ENCODE data around the gene TM4SF5.

The TM4SF5 gene

DNA sequence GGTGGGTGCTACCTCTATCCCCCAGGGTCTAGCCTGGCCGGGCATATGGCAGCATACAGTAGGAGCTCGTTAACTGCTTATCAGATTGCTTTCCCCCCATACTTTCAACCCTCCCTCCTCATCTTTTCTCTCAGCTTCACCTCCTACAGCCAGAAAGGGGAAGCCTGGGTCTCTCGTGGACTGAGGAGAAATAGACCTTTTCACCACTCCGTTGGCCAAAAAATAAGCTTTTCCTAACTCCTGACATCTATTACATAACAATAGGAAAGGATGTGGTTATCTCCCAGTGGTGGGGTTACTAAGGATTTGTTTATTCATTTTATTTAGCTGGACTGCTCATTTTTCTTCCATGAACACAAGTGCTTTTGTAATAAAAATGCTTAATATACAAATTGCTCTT is 23.0 kb upstream of the TM4SF5 start:
- TF ChIP-seq, protein P1, sequence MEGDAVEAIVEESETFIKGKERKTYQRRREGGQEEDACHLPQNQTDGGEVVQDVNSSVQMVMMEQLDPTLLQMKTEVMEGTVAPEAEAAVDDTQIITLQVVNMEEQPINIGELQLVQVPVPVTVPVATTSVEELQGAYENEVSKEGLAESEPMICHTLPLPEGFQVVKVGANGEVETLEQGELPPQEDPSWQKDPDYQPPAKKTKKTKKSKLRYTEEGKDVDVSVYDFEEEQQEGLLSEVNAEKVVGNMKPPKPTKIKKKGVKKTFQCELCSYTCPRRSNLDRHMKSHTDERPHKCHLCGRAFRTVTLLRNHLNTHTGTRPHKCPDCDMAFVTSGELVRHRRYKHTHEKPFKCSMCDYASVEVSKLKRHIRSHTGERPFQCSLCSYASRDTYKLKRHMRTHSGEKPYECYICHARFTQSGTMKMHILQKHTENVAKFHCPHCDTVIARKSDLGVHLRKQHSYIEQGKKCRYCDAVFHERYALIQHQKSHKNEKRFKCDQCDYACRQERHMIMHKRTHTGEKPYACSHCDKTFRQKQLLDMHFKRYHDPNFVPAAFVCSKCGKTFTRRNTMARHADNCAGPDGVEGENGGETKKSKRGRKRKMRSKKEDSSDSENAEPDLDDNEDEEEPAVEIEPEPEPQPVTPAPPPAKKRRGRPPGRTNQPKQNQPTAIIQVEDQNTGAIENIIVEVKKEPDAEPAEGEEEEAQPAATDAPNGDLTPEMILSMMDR (IDR thresholded peaks at IDR 0.05; ENCODE audit: insufficient read depth, low read depth, low read length, missing control alignments) = no peak
- no peak overlapping the region for H3K4me3 ChIP-seq (ENCODE audit: low read length)
- no peak for DNase-seq (ENCODE audit: low read depth)

DNA sequence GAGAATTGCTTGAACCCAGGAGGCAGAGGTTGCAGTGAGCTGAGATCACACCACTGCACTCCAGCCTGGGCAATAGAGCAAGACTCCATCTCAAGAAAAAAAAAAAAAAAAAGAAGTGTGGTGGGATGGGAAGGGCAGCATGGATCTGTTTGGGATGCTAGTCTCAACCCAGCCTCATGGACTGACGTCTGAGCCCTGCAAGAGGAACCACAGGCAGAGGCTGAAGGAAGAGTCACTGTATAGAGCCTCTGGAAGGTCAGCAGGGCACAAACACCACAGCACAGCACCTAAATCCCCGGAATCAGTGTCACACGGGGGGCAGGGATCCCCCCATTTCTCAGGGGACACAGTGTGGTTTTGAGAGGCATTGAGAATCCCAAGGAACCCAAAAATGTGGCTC is 21.1 kb upstream of the TM4SF5 start:
- no peak for DNase-seq (ENCODE audit: low read depth)
- no peak overlapping the region for H3K4me3 ChIP-seq (ENCODE audit: low read length)
- TF ChIP-seq, protein P1 (IDR thresholded peaks at IDR 0.05; ENCODE audit: insufficient read depth, low read depth, low read length, missing control alignments) = no peak

DNA sequence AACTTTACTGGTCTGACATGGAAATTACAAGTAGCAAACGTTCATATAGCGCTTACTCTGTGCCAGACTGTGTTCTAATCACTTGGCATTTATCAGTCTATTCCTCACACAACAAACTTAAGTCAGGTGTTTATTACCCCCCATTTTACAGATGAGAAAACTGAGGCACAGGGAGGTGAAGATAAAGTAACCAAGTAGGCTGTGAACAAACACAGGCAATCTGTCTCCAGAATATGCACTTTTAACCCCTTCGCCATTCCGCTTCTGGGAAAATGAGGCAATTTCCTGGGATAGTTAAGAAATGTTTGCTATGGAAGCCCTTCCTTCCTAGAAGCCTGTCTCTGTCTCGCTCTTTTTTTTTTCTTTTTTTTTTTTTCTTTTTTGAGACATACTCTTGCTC is 19.8 kb upstream of the TM4SF5 start:
- H3K4me3 ChIP-seq (ENCODE audit: low read length) = no peak overlapping the region
- TF ChIP-seq, protein P1 (IDR thresholded peaks at IDR 0.05; ENCODE audit: insufficient read depth, low read depth, low read length, missing control alignments) = no peak
- DNase-seq (ENCODE audit: low read depth) = no peak

DNA sequence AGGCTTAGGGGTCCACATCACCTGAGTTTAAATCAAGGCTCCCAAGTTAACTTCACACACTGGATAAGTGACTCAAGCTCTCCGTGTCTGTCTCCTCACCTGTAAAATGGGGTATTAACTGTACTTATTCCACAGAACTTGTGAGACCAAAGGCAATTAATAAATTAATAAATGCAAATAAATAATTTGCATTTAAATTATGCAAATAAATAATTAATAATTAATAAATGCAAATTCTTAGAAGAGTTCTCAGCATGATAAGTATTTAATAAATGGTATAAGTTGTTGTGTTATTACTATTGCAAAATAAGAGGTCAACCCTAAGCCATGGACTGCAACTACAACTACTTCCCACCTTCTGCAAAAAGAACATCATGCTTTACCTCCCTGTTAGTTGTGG is 18.3 kb upstream of the TM4SF5 start:
- TF ChIP-seq, protein P1 (IDR thresholded peaks at IDR 0.05; ENCODE audit: insufficient read depth, low read depth, low read length, missing control alignments) = no peak
- no peak for DNase-seq (ENCODE audit: low read depth)
- no peak overlapping the region for H3K4me3 ChIP-seq (ENCODE audit: low read length)

DNA sequence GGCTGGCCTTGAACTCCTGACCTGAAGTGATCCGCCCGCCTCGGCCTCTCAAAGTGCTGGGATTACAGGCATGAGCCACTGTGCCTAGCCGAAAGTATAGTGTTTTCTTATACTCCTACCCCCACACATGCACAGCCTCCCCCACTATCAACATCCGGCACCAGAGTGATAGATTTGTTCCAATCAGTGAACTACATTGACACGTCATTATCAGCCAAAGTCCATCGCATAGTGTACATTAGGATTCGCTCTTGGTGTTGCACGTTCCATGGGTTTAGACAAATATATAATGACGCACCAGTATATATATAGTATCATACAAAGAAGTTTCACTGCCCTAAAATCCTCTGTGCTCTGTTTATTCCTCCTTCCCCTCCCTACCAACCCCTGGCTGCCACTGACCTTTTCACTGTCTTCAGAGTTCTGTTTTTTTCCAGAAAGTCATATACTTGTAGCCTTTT is 11.9 kb upstream of the TM4SF5 start:
- TF ChIP-seq, protein P1 (IDR thresholded peaks at IDR 0.05; ENCODE audit: insufficient read depth, low read depth, low read length, missing control alignments) = no peak
- DNase-seq (ENCODE audit: low read depth) = no peak

DNA sequence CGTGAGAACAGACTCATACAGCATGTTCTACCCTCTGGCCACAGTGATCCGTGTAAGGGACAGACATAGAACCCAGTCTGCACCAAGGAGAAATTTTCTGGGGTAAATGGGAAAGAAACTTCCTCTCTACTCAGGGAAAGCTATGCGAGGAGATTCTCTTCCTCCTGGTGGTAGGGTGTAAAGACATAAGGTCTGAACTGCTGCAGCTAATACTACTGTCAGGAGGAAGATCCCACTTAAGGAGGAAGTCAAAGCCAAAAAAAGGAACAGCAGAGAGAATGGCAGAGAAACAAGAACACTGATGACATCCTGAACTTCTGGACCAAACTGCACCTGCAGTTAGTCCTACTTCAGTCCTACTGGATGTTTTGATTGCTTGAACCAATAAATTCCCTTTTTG is 7.1 kb upstream of the TM4SF5 start:
- no peak for DNase-seq (ENCODE audit: low read depth)
- TF ChIP-seq, protein P1 (IDR thresholded peaks at IDR 0.05; ENCODE audit: insufficient read depth, low read depth, low read length, missing control alignments) = no peak
- H3K4me3 ChIP-seq (ENCODE audit: low read length) = no peak overlapping the region

More for the DNA sequence above, 11.9 kb upstream of the TM4SF5 start:
- no peak overlapping the region for H3K4me3 ChIP-seq (ENCODE audit: low read length)

DNA sequence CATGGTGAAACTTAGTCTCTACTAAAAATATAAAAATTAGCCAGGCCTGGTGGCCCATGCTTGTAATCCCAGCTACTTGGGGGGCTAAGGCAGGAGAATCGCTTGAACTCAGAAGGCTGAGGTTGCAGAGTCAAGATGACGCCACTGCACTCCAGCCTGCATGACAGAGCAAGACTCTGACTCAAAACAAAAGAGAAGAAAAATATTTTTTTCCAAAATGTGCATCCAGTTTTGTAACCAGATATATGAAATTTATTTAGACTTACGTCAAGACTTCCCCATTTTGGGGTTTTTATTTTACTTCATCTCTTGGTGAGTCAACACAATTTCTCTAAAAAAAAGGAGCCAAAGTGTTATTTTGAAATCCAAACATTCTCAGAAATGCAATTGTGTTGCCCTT is 5.5 kb upstream of the TM4SF5 start:
- DNase-seq (ENCODE audit: low read depth) = no peak
- H3K4me3 ChIP-seq (ENCODE audit: low read length) = no peak overlapping the region
- TF ChIP-seq, protein P1 (IDR thresholded peaks at IDR 0.05; ENCODE audit: insufficient read depth, low read depth, low read length, missing control alignments) = no peak

Data from epithelial cell of esophagus (primary cell).